ENCODE data around the gene ZNRF1. TPM values are rescaled to one million over a fixed set of nuclear protein-coding genes. Genes with fewer than 3 reads are reported as not detected.

ZNRF1 gene
- total and polyA plus RNA-seq, 2 of the 8 experiments (the other 6 are each of a cell fraction or from before 2014, with no cell fraction given): 33.5 to 52.9 TPM

- H4K8ac ChIP-seq (ENCODE audit: extremely low read depth, insufficient read depth, low read length): no peak overlapping the region
- H3K4me2 ChIP-seq (ENCODE audit: insufficient read depth in 1 of 2, low read depth in 2 of 2, low read length in 2 of 2): no peak overlapping the region
- H3K27me3 ChIP-seq (replicated peaks in 1 of 4; ENCODE audit: control insufficient read depth in 3 of 4, extremely low read depth in 1 of 4, insufficient read depth in 3 of 4, low read length in 3 of 4): no peaks in the 10 kb centered on the region
- no peak overlapping the region for H3K23ac ChIP-seq (ENCODE audit: insufficient read length)
- ChIA-PET POLR2A (ENCODE audit: partially characterized antibody) (no interaction called here), CTCF (ENCODE audit: partially characterized antibody) (interaction anchor here (1.1 to 2.0 kb wide), 2 partner anchors 61 to 84 kb away, joined by 3 to 7 read pairs; no protein-coding TSS in a partner anchor)
- H3K36me3 ChIP-seq (ENCODE audit: control insufficient read depth in 2 of 4, insufficient read depth in 4 of 4, low read length in 3 of 4): no peaks in the 10 kb centered on the region; a peak in 1 of 8 replicates
- H3K9me3 ChIP-seq (ENCODE audit: insufficient read depth in 2 of 2, low read depth in 1 of 2, low read length in 1 of 2): 0 out of 4 replicates have a peak, but pooled peaks cover 0 to 3% of the 10 kb centered on the region in 2 experiments
- no peak overlapping the region for H3K56ac ChIP-seq (replicated peaks; ENCODE audit: insufficient read length, low read depth, low read length)
- H3K4me1 ChIP-seq (replicated peaks in 1 of 4; ENCODE audit: control insufficient read depth in 3 of 4, insufficient read depth in 4 of 4, low read length in 3 of 4): no peaks in the 10 kb centered on the region; a peak in 1 of 7 replicates
- H4K91ac ChIP-seq (replicated peaks; ENCODE audit: insufficient read length, low read length): no peak overlapping the region
- H2BK5ac ChIP-seq (ENCODE audit: low read depth, low read length): no peak overlapping the region
- H3K9ac ChIP-seq (replicated peaks in 1 of 4; ENCODE audit: extremely low read depth in 1 of 4, low read depth in 3 of 4, low read length in 3 of 4): no peak overlapping the region
- H2BK15ac ChIP-seq (ENCODE audit: low read length): no peak overlapping the region
- H4K5ac ChIP-seq (ENCODE audit: insufficient read length, low read depth, low read length): no peak overlapping the region
- H2BK12ac ChIP-seq (ENCODE audit: low read depth, low read length): no peak overlapping the region
- peaks cover 3 to 79% of the 10 kb centered on the region in 2 experiments for H3K79me2 ChIP-seq (ENCODE audit: control insufficient read depth in 1 of 2, insufficient read depth in 2 of 2, low read length in 2 of 2)
- H2BK120ac ChIP-seq (replicated peaks; ENCODE audit: low read depth, low read length): no peak overlapping the region
- H3K27ac ChIP-seq (ENCODE audit: low read depth, low read length): no peak overlapping the region
- no peak overlapping the region for H3K14ac ChIP-seq (ENCODE audit: insufficient read length)
- peaks cover 6% of the 10 kb centered on the region for H3K79me1 ChIP-seq (ENCODE audit: low read depth, low read length)
- DNase-seq (ENCODE audit: low read depth in 1 of 2, low spot score in 2 of 2) (no peak), FAIRE-seq (no peak)
- no peaks in the 10 kb centered on the region for H3K23me2 ChIP-seq (ENCODE audit: low read depth, low read length)
- H3K4me3 ChIP-seq (ENCODE audit: extremely low read depth in 1 of 4, insufficient read depth in 2 of 4, low read depth in 3 of 4, low read length in 4 of 4): no peak overlapping the region
- H4K20me1 ChIP-seq (replicated peaks in 1 of 2; ENCODE audit: control insufficient read depth in 1 of 2, insufficient read depth in 2 of 2, low read length in 2 of 2): peaks cover 4 to 10% of the 10 kb centered on the region in 2 experiments
- H2BK20ac ChIP-seq (ENCODE audit: low read length): no peak overlapping the region
- no peak overlapping the region for H2AFZ ChIP-seq (ENCODE audit: low read length)
- WGBS, 2 experiments (ENCODE audit: extremely low coverage in 1 of 2, insufficient coverage in 1 of 2, insufficient read length in 1 of 2, insufficient replicate concordance in 2 of 2, low coverage in 1 of 2, low lambda C conversion rate in 2 of 2, missing lambda C conversion rate in 1 of 2): 94% methylated on average over 2 of the region's 2 CpGs; no CpG with 5 or more reads in 1 of the 2 experiments
- H3K4ac ChIP-seq (replicated peaks; ENCODE audit: insufficient read length, low read depth, low read length): no peak overlapping the region
- H2AK5ac ChIP-seq (ENCODE audit: low read depth, low read length): no peak overlapping the region
- H3K18ac ChIP-seq (ENCODE audit: extremely low read depth, low read length): no peak overlapping the region
- TF ChIP-seq RXRA (IDR thresholded peaks at IDR 0.05; ENCODE audit: insufficient read depth, low read depth, low read length): no peak
- no peak for TF ChIP-seq GTF2F1 (IDR thresholded peaks at IDR 0.05; ENCODE audit: borderline replicate concordance, low read depth, low read length)
- TF ChIP-seq KDM4A (IDR thresholded peaks at IDR 0.05; ENCODE audit: low read depth, low read length, severe bottlenecking): no peak
- TF ChIP-seq EP300 (IDR thresholded peaks at IDR 0.05; ENCODE audit: borderline replicate concordance in 1 of 2, low read depth in 2 of 2, low read length in 2 of 2): no peak
- TF ChIP-seq SP4 (IDR thresholded peaks at IDR 0.05; ENCODE audit: low read length): no peak
- TF ChIP-seq TBP (IDR thresholded peaks at IDR 0.05; ENCODE audit: low read depth, low read length): no peak
- TF ChIP-seq ZNF274 (IDR thresholded peaks at IDR 0.05; ENCODE audit: borderline replicate concordance, extremely low read depth, low read length): no peak
- no peak for TF ChIP-seq JUN (IDR thresholded peaks at IDR 0.05; ENCODE audit: low read depth, low read length)
- TF ChIP-seq EZH2 (IDR thresholded peaks at IDR 0.05; ENCODE audit: low read depth, low read length, severe bottlenecking): no peak
- TF ChIP-seq FOSL1 (IDR thresholded peaks at IDR 0.05; ENCODE audit: insufficient read depth, low read depth, low read length): no peak
- TF ChIP-seq CHD2 (IDR thresholded peaks at IDR 0.05; ENCODE audit: low read length): no peak
- no peak for TF ChIP-seq HDAC6 (IDR thresholded peaks at IDR 0.05; ENCODE audit: low read depth, low read length)
- TF ChIP-seq NRF1 (IDR thresholded peaks at IDR 0.05; ENCODE audit: low read depth, low read length): no peak
- TF ChIP-seq CBX5 (IDR thresholded peaks at IDR 0.05; ENCODE audit: low read depth, low read length): no peak
- no peak for TF ChIP-seq JUND (IDR thresholded peaks at IDR 0.05; ENCODE audit: low read length)
These were observed 28.1 kb downstream of the ZNRF1 start for GRCh38 chr16:75026892-75027391.

All from H1 (cell line).